GM12878 (cell line): ENCODE measurements around the gene RUVBL2. TPM values are rescaled to one million over a fixed set of nuclear protein-coding genes. Genes with fewer than 3 reads are reported as not detected.

Experiments used
- ATAC-seq: fragments of 200-7000 bp; cut with Tn5 transposase; 3 replicates; pipeline ENCODE4 v1.9.1; 2020; ENCODE audit warnings: mild to moderate bottlenecking, moderate library complexity
- BruUV-seq: library from RNA; stranded (reverse); fragments of 400-500 nt; replicated peaks from 2 replicates; lab custom pipeline; 2021; lab: Mats Ljungman, UMichigan
- CTCF ChIA-PET: fragments of 300-600 bp; sonication (Branson Sonifier 250); formaldehyde crosslinking; extraction: SDS; loops from one replicate; lab custom pipeline; 2021; ENCODE audit warnings: inconsistent platforms; lab: Yijun Ruan, JAX
- POLR2A ChIA-PET: fragments of 350-600 bp; formaldehyde crosslinking; extraction: SDS; loops from one replicate; lab custom pipeline; 2021; ENCODE audit warnings: inconsistent platforms; lab: Charles Lee
- RAD21 ChIA-PET: fragments of 300-600 bp; sonication (Branson Sonifier 250); formaldehyde crosslinking; loops from one replicate; lab custom pipeline; 2023; ENCODE audit warnings: antibody characterized with exemption; ENCODE audit not compliant: unreplicated experiment; lab: Charles Lee
- SMC1A ChIA-PET: fragments of 300-600 bp; sonication (Branson Sonifier 250); formaldehyde crosslinking; loops from one replicate; lab custom pipeline; 2023; ENCODE audit not compliant: unreplicated experiment, uncharacterized antibody; lab: Charles Lee
- DNase-seq: peaks from one replicate; pipeline ENCODE4 v3.0.0-alpha.2; 2011; ENCODE audit warnings: low read depth, low spot score
- FAIRE-seq: peaks from 3 replicates; lab custom pipeline; 2011; peaks lifted over from hg19 to GRCh38; lab: Jason Lieb, UNC
- H2AFZ ChIP-seq: 2 replicates; pipeline ENCODE4 v1.6.0; 2011; ENCODE audit warnings: low read depth, low read length, control low read depth; ENCODE audit not compliant: control insufficient read depth
- H3K27ac ChIP-seq: 2 replicates; pipeline ENCODE4 v1.5.1; 2011; ENCODE audit warnings: control low read depth; ENCODE audit not compliant: control insufficient read depth, insufficient read depth
- H3K27me3 ChIP-seq, 2 experiments: replicated peaks in 1 of 2; 2 replicates each; pipeline versions ENCODE4 v1.6.0 to v1.6.1; 2011; ENCODE audit warnings: low read length in 1 of 2; ENCODE audit not compliant: control insufficient read depth in 2 of 2, insufficient read depth in 2 of 2
- H3K36me3 ChIP-seq, 2 experiments: 2 replicates each; pipeline ENCODE4 v1.5.1; 2011; ENCODE audit warnings: low read length in 1 of 2; ENCODE audit not compliant: control insufficient read depth in 2 of 2, insufficient read depth in 2 of 2
- H3K4me1 ChIP-seq: 2 replicates; pipeline ENCODE4 v1.6.1; 2011; ENCODE audit warnings: mild to moderate bottlenecking, low read length, moderate library complexity, mixed read lengths; ENCODE audit not compliant: control insufficient read depth, insufficient read depth
- H3K4me2 ChIP-seq: 2 replicates; pipeline ENCODE4 v1.6.0; 2011; ENCODE audit warnings: control low read depth; ENCODE audit not compliant: control insufficient read depth, insufficient read depth
- H3K4me3 ChIP-seq: fragments of 200-600 bp; sonication (generic); 2 replicates; pipeline ENCODE4 v1.5.1; 2016
- H3K79me2 ChIP-seq: 2 replicates; pipeline ENCODE4 v1.6.0; 2011; ENCODE audit warnings: low read length; ENCODE audit not compliant: control insufficient read depth, insufficient read depth
- H3K9ac ChIP-seq: 2 replicates; pipeline ENCODE4 v1.8.0; 2011; ENCODE audit warnings: low read length, control low read depth, mixed read lengths; ENCODE audit not compliant: control insufficient read depth, insufficient read depth
- H3K9me3 ChIP-seq: replicated peaks from 3 replicates; pipeline ENCODE4 v1.5.1; 2011; ENCODE audit warnings: mild to moderate bottlenecking, low read length; ENCODE audit not compliant: control insufficient read depth, insufficient read depth
- H4K20me1 ChIP-seq: 2 replicates; pipeline ENCODE4 v1.6.0; 2011; ENCODE audit not compliant: control insufficient read depth, insufficient read depth
- BCLAF1 ChIP-seq: fragments of 450-650 bp; IDR thresholded peaks from 2 replicates; pipeline ENCODE4 v1.6.1; 2017; ENCODE audit warnings: antibody characterized with exemption, mild to moderate bottlenecking, moderate library complexity
- CEBPB ChIP-seq, 2 experiments: fragments of 150-350 bp in 1 of 2; IDR thresholded peaks; 2 replicates each; pipeline ENCODE4 v1.6.1; 2012 to 2014; ENCODE audit warnings: low read depth in 2 of 2, low read length in 2 of 2, borderline replicate concordance in 1 of 2, inconsistent platforms in 1 of 2
- E2F4 ChIP-seq: IDR thresholded peaks from 2 replicates; pipeline ENCODE4 v1.6.1; 2012; ENCODE audit warnings: low read depth, low read length, improper control_type of control experiment
- IKZF1 ChIP-seq: fragments of 450-650 bp; conservative IDR thresholded peaks from 2 replicates; pipeline ENCODE4 v1.6.1; 2017; ENCODE audit warnings: antibody characterized with exemption, mild to moderate bottlenecking
- JUND ChIP-seq: IDR thresholded peaks from 2 replicates; pipeline ENCODE4 v1.6.1; 2012; ENCODE audit warnings: low read depth, mild to moderate bottlenecking, low read length, improper control_type of control experiment, moderate library complexity
- KLF5 ChIP-seq: fragments of 450-650 bp; IDR thresholded peaks from 2 replicates; pipeline ENCODE4 v1.6.1; 2014; ENCODE audit warnings: mild to moderate bottlenecking; ENCODE audit not compliant: partially characterized antibody
- RB1 ChIP-seq: fragments of 450-650 bp; formaldehyde crosslinking; IDR thresholded peaks from 2 replicates; pipeline ENCODE4 v1.6.1; 2017; ENCODE audit warnings: mild to moderate bottlenecking, borderline replicate concordance
- RCOR1 ChIP-seq: conservative IDR thresholded peaks from 2 replicates; pipeline ENCODE4 v1.6.1; 2012; ENCODE audit warnings: low read depth, low read length, improper control_type of control experiment
- RFX5 ChIP-seq: IDR thresholded peaks from 2 replicates; pipeline ENCODE4 v1.6.1; 2011; ENCODE audit warnings: low read depth, low read length, improper control_type of control experiment
- RUNX3 ChIP-seq: IDR thresholded peaks from 2 replicates; pipeline ENCODE4 v1.6.1; 2012; ENCODE audit warnings: low read length, inconsistent platforms
- SMAD5 ChIP-seq: IDR thresholded peaks from 2 replicates; pipeline ENCODE4 v1.6.1; 2016; ENCODE audit warnings: antibody characterized with exemption, low read depth
- SMARCA5 ChIP-seq: fragments of 450-650 bp; IDR thresholded peaks from 2 replicates; pipeline ENCODE4 v1.6.1; 2017; ENCODE audit warnings: mild to moderate bottlenecking
- WGBS: methylation state at CpG from one replicate; pipeline ENCODE4 v1.1.6; 2016; ENCODE audit warnings: low lambda C conversion rate; ENCODE audit not compliant: insufficient replicate concordance, insufficient coverage; ENCODE audit errors: missing lambda C conversion rate; 5-methylcytosine and 5-hydroxymethylcytosine counted together
- in situ Hi-C: fragments of 300-500 bp; cut with MboI; formaldehyde crosslinking; loops from 9 replicates; pipeline ENCODE4 v1.14.3; 2018; ENCODE audit warnings: mixed read lengths
- intact Hi-C: fragments of 100-400 bp; cut with micrococcal nuclease; formaldehyde crosslinking; loops from one replicate; pipeline ENCODE4 v1.14.2; 2022; ENCODE audit not compliant: unreplicated experiment
- polyA plus RNA-seq, 11 experiments: library from polyadenylated mRNA; depleted of rRNA in 4 of 11; unstranded in 6 of 11; stranded (reverse) in 5 of 11; fragments of >200 nt; fragmentation: Nextera tagmentation in 4 of 11; fragmentation: Illumina TruSeq in 1 of 11; extraction: Ambion mirVana in 4 of 11; extraction: Trizol in 1 of 11; gene quantifications; 1 replicate in 1 of 11; 2 replicates in 10 of 11; pipeline versions ENCODE4 v1.2.1 to v1.2.3, GENCODE V29; 2011 to 2016; ENCODE audit warnings: inconsistent platforms in 2 of 11, missing spikeins in 2 of 11, low read depth in 1 of 11
- total RNA-seq, 4 experiments: library from RNA; depleted of rRNA in 3 of 4; stranded (reverse); fragments of >200 nt in 3 of 4; fragmentation: Illumina TruSeq in 1 of 4; extraction: Trizol in 1 of 4; gene quantifications; 2 replicates each; pipeline versions ENCODE4 v1.2.1 to v1.2.3, GENCODE V29; 2013 to 2021

Gene RUVBL2
- total and polyA plus RNA-seq, 10 of the 15 experiments (the other 5 are each of a cell fraction or from before 2014, with no cell fraction given) = 33.8 to 224 (median 125) TPM

GRCh38 chr19:49059053-49059452 is 65.4 kb downstream of the RUVBL2 start:
- ChIA-PET CTCF (no interaction called here), RAD21 (no interaction called here), SMC1A (no interaction called here), POLR2A (interaction anchor here (0.6 kb wide), 1 partner anchor 494 kb away, joined by 3 read pairs; no protein-coding TSS in a partner anchor)
- no peak for DNase-seq
- Histone ChIP-seq H3K9ac (no peak overlapping the region), H3K36me3 (no peaks in the 10 kb centered on the region), H3K27me3 (peaks cover 5 to 16% of the 10 kb centered on the region in 2 experiments; a peak in 3 of 4 replicates), H3K27ac (no peak overlapping the region), H3K4me3 (no peak overlapping the region), H2AFZ (no peak overlapping the region), H3K9me3 (no peaks in the 10 kb centered on the region), H3K4me1 (no peaks in the 10 kb centered on the region), H4K20me1 (no peaks in the 10 kb centered on the region), H3K79me2 (no peaks in the 10 kb centered on the region), H3K4me2 (no peak overlapping the region)
- no peak for ATAC-seq
- TF ChIP-seq RUNX3 (no peak), KLF5 (no peak), RFX5 (no peak), RB1 (no peak), SMARCA5 (no peak), IKZF1 (no peak), BCLAF1 (no peak), RCOR1 (no peak), SMAD5 (no peak), E2F4 (no peak), JUND (no peak), CEBPB (IDR thresholded peaks at IDR 0.05; ENCODE audit: borderline replicate concordance in 1 of 2, low read depth in 2 of 2, low read length in 2 of 2) (no peak)
- BruUV-seq = no TSS peak
- no peak for FAIRE-seq
- intact Hi-C loops = no loop called here
- WGBS = 40% methylated on average over 9 of the region's 9 CpGs
- in situ Hi-C loops = no loop called here
